ENCODE results near the gene RACGAP1.

- TF ChIP-seq CTCF (IDR thresholded peaks at IDR 0.05) = no peak
- TF ChIP-seq REST (IDR thresholded peaks at IDR 0.05; ENCODE audit: insufficient read depth in 1 of 2, low read depth in 2 of 2, low read length in 1 of 2) = no peak
- TF ChIP-seq POLR2AphosphoS5 (IDR thresholded peaks at IDR 0.05; ENCODE audit: low read depth, low read length) = no peak
- no peak for TF ChIP-seq SIN3A (IDR thresholded peaks at IDR 0.05; ENCODE audit: borderline replicate concordance, insufficient read depth, low read depth, low read length)
Measured at GRCh38 chr12:49984476-49985359, 40.6 kb downstream of the RACGAP1 start.
